GM19240 (cell line): Measurements from ENCODE around the gene QSOX2.
"Not testable (repeated sequence)": the region's sequence is repeated elsewhere in the genome, so short reads cannot be mapped to it uniquely, and the experiment has no call there.

Source experiments
- DNase-seq: peaks from one replicate; pipeline ENCODE4 v3.0.0; 2011; ENCODE audit warnings: low spot score; ENCODE audit not compliant: insufficient read length

The QSOX2 gene

GRCh38 chr9:136237486-136238341 is 7.9 kb downstream of the QSOX2 start:
- no peak for DNase-seq

GRCh38 chr9:136236471-136237410 is 8.9 kb downstream of the QSOX2 start:
- DNase-seq = not testable (repeated sequence)

GRCh38 chr9:136235709-136236455 is 9.7 kb downstream of the QSOX2 start:
- no peak for DNase-seq

GRCh38 chr9:136235171-136235570 is 10.4 kb downstream of the QSOX2 start:
- no peak for DNase-seq

GRCh38 chr9:136234597-136234996 is 11.0 kb downstream of the QSOX2 start:
- no peak for DNase-seq

- DNase-seq = no peak
These were observed 11.7 kb downstream of the QSOX2 start for GRCh38 chr9:136233868-136234267.

- DNase-seq = no peak
These were observed 12.2 kb downstream of the QSOX2 start for GRCh38 chr9:136233411-136233810.

GRCh38 chr9:136232969-136233368 is 12.6 kb downstream of the QSOX2 start:
- DNase-seq = no peak

GRCh38 chr9:136231478-136232297 is 13.9 kb downstream of the QSOX2 start:
- no peak for DNase-seq

- DNase-seq = no peak
These were observed 14.8 kb downstream of the QSOX2 start for GRCh38 chr9:136230773-136231172.

GRCh38 chr9:136230365-136230764 is 15.2 kb downstream of the QSOX2 start:
- no peak for DNase-seq

- no peak for DNase-seq
These were observed 16.2 kb downstream of the QSOX2 start for GRCh38 chr9:136229096-136230065.

- DNase-seq = no peak
These were observed 17.3 kb downstream of the QSOX2 start for GRCh38 chr9:136228107-136228875.

GRCh38 chr9:136226680-136227407 is 18.8 kb downstream of the QSOX2 start:
- no peak for DNase-seq

- DNase-seq = peak; percentile 95
These were observed 19.6 kb downstream of the QSOX2 start for GRCh38 chr9:136225748-136226679.

- peak; percentile 64 for DNase-seq
These were observed 20.3 kb downstream of the QSOX2 start for GRCh38 chr9:136225366-136225747.
